ACHN (cell line): ENCODE results near the gene SEC22A.

ENCODE experiments used
- DNase-seq: peaks from one replicate; pipeline ENCODE4 v3.0.0-alpha.2; 2015
- in situ Hi-C: cut with HindIII; loops from 2 replicates; pipeline ENCODE4 v1.10.0; 2017; ENCODE audit warnings: low sequenced_read_pairs, low pct_ligation_motif_present, low pct_unique_long_range_greater_than_20kb

Gene SEC22A

DNA sequence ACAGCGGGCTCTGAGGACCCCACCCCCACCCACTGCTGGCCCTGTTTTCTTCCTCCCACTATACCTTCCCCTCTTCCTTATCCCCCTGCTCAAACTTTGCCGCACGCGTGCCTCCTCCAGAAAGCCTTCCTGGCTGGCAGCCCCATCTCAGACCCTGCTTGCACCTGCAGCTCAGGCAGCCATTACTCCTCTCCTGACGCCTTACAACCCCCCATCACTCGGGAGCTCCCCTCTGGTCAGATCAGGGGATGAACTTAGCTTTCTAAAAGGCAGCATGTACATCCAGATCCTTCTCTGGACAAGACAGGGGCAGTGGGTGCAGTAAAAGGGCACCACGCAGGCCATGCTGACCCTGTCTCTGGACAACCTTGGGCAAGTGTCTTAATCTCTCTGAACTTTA is 94.5 kb downstream of the SEC22A start:
- no peak for DNase-seq
- in situ Hi-C loops = no loop called here

DNA sequence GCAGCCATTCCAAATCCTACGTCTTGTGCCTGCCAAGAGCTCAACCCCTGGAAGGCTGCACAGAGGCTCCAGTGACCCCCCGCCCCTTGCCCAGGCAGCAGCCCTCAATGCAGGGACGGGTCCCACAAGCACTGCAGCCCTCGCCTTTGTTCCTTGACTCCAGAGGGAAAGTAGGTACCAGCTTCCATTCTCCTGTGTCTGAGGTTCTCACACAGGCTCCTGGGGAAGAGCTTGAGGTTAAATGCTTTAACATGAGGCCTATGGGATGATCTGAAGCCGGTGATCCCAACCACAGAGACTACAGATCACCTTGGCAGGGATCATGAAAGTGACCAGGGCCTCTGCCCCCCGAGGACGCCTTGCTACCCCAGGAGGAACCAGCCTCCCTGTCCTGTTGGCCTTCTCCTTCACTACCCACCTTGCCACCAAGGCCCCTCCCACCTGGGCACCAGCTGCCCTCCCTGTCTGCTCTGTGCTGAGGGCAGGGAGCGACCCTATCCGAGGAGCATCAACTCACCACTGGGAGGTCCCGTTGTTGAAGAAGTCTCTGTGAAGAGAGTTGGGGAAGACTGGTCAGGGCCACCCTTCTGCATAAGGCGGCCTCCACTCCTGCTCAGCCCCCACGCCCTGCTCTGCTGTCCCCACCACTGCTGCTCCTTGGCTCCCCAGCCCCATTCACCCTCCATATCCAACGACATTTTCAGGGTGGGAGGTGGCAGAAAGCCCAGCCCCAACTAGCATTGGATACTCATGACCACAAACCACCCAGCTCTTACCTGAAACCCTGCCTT is 95.3 kb downstream of the SEC22A start:
- no peak for DNase-seq
- in situ Hi-C loops = no loop called here

GRCh38 chr3:123297627-123297899 is 95.8 kb downstream of the SEC22A start:
- no peak for DNase-seq
- in situ Hi-C loops = no loop called here

- in situ Hi-C loops = no loop called here
- DNase-seq = peak; percentile 40
These were observed 97.2 kb downstream of the SEC22A start for GRCh38 chr3:123298903-123299302.

- DNase-seq = no peak
- in situ Hi-C loops = no loop called here
These were observed 97.8 kb downstream of the SEC22A start for GRCh38 chr3:123299581-123299980.

GRCh38 chr3:123300056-123300455 is 98.3 kb downstream of the SEC22A start:
- in situ Hi-C loops = no loop called here
- no peak for DNase-seq

DNA sequence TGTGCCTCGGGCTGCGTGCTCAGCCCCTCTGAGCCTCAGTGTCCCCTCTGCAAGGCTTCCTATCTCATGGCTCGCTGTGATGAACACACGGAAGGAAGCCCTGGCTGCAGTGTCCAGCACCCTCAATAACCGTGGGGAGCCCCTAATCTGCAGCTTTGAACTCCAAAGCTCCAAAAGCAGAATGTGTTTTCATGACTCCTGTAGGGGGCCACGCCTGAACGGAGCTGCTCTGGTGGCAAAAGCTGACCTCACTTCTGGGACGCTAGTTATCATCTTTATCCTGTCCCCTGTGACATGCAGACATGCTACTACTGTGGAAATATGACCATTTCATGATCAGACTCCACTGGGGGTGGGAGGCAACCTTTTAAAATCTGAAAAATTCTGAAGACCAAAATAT is 98.8 kb downstream of the SEC22A start:
- in situ Hi-C loops = no loop called here

GRCh38 chr3:123301331-123302184 is 99.8 kb downstream of the SEC22A start:
- in situ Hi-C loops = no loop called here
- DNase-seq = no peak

More for the DNA sequence above, 98.8 kb downstream of the SEC22A start:
- DNase-seq = no peak

DNA sequence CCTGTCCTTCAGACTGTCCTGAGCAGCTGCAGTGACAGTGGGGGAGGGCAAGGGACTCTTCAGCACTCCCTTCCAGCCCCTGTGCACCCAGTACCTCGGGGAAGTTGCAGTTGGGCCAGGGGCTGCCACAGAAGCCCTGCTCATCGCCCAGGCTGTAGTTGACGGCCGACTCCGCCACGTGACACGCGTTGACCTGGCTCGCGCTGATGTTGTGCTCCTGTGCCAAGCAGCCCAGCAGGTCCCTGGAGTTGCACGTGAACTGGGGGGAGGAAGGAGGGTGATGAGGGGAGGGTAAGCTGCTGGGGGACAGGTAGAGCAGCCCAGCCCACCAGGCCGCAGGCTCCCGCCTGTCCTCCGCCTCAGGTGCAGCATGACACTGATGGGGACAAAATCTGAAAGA is 101.2 kb downstream of the SEC22A start:
- in situ Hi-C loops = no loop called here
- DNase-seq = no peak

DNA sequence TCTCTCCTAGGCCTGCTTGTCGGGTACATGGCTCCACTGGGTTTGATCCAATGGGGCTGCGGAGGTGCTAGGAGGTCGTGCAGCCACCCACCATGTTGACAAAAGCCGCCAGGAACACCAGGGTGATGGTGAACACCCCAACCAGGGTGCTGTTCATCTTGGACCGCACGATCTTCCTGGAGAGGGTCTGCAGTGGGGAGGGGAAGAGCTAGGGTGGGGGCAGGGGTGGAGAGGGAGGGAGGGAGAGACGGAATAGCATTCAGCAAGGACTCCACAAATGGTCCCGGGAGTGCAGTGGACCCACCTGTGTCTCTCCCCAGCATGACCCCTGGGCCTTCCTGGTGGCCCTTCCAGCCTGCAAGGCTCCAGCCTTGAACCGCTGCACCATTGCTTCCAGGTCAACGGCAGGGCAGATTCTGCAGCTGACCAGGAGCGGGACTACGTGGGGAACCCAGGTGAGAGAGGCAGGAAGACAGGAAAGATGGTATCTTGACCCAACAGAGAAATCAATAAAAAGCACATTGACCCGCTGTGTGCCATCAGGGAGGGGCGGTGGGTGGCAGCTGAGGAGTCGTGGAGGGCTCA is 102.3 kb downstream of the SEC22A start:
- DNase-seq = no peak
- in situ Hi-C loops = no loop called here

- no peak for DNase-seq
- in situ Hi-C loops = no loop called here
These were observed 103.4 kb downstream of the SEC22A start for GRCh38 chr3:123305192-123305591.

DNA sequence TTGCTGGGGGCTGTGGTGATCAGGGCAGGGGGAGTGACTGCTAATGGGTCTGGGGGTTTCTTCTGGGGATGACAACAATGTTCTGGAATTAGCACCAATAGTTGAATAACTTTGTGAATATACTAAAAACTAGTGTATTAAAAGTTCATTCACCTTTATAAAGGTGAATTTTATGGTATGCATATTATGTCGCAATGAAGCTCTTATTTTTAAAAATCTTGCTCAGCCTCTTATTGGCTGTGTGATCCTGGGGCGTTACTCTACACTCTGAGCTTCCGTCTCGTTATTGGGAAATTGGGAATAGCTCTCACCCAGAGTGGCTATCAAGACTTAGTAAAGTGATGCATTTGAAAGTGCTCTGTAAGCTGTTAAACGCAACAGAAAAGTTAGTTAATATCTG is 105.3 kb downstream of the SEC22A start:
- in situ Hi-C loops = no loop called here
- DNase-seq = no peak

DNA sequence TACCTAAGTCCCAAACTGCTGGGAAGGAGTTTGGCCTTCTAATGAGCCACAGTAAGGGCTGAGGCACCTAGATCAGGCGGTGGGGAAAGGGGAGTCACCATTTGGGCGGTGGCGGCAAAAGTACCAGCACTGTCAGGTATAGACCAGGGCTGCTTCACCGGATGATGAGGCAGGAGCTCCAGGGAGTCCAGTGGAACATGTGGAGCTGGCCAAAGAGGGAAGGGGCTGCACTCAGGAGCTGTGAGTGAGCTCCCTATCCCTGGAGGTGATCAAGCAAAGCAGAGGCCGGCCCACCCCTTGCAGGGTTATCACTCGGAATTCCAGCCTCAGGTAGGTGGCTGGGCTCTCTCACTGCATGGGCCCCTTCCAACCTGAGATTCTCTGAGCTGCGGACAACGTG is 108.4 kb downstream of the SEC22A start:
- in situ Hi-C loops = no loop called here
- DNase-seq = no peak

DNA sequence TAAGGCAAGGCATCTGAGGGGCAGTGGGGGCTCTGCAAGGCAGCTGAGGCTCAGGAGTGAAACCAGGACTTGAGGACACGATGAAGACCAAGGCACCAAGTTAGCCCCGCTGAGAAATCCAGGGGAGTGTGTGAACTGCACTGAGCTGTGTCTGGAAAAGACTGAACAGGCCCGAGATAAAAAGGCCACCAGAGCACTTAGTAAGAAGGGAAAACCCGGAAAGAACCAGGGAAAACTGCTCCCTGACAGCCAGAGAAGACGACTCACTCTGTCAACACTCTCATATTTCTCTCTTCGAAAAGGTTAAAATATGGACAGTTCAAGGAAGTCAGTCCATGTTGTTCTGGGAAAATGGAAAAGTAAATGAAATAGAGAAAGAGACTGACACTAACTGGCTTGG is 109.0 kb downstream of the SEC22A start:
- DNase-seq = no peak
- in situ Hi-C loops = no loop called here

DNA sequence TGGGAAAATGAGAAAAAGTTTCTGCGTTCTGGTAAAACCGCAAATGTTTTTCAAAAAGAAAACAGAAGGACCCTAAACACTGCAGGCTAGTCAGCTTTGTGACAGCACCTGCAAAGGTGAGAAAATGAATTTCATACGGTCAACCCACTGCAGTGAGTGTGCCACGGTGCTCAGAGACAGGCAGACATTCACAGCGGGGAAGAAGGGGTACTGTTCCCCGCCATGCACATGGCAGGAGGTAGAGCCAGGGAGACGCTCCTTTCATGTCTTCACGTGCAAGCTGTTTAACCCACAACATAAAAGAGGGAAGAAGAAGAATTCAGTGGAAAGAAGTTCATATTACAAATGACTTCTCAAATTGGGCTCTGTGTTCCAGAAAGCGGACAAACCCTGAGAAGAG is 109.5 kb downstream of the SEC22A start:
- in situ Hi-C loops = no loop called here
- no peak for DNase-seq

- in situ Hi-C loops = no loop called here
These were observed 110.9 kb downstream of the SEC22A start for GRCh38 chr3:123312331-123313265.

DNA sequence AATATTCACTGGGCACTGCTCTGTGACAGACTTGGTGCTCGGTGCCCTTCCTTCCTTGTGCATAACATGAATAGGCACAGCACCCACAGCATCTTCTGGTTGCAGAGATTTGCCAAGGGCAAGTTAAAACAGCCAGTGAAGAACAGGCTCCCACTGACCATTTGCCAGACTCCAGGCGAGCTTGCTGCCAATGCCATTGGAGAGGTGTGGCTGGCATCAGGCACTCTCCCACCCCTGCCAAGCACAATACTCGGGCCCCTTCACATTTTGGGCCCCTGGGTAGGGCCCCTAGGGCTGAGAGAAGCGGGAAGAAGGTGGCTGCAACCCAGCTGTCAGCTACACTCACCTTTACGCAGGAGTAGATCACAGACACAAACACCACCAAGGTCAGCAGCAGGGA is 112.1 kb downstream of the SEC22A start:
- in situ Hi-C loops = no loop called here
- DNase-seq = no peak

More at GRCh38 chr3:123312331-123313265, 110.9 kb downstream of the SEC22A start:
- DNase-seq = no peak

- no peak for DNase-seq
- in situ Hi-C loops = no loop called here
These were observed 112.9 kb downstream of the SEC22A start for GRCh38 chr3:123314359-123315270.
